ENCODE data around the gene NOTCH3. TPM values are rescaled to one million over a fixed set of nuclear protein-coding genes. Genes with fewer than 3 reads are reported as not detected.

The NOTCH3 gene
- total RNA-seq, 1 experiment from 2014 or later: 153 TPM

GRCh38 chr19:15125232-15126067, 75.3 kb downstream of the NOTCH3 start (continued):
- no peak for TF ChIP-seq IRF1 (CRISPR knock-in tag; IDR thresholded peaks at IDR 0.05)
- TF ChIP-seq ETV6 (CRISPR knock-in tag; IDR thresholded peaks at IDR 0.05): 0 out of 2 replicates have a peak, but pooled peaks have one; percentile 46
- TF ChIP-seq ZMAT4 (CRISPR knock-in tag; IDR thresholded peaks at IDR 0.05): no peak
- peak; percentile 96; the same call in 1 of the 2 replicates for TF ChIP-seq MYBL2 (CRISPR knock-in tag; IDR thresholded peaks at IDR 0.05)
- TF ChIP-seq ESRRA (CRISPR knock-in tag; IDR thresholded peaks at IDR 0.05; ENCODE audit: borderline replicate concordance): no peak
- no peak for TF ChIP-seq E2F1 (CRISPR knock-in tag; IDR thresholded peaks at IDR 0.05)
- no peak for TF ChIP-seq PREB (CRISPR knock-in tag; IDR thresholded peaks at IDR 0.05; ENCODE audit: borderline replicate concordance)
- TF ChIP-seq RELA (CRISPR knock-in tag; IDR thresholded peaks at IDR 0.05; ENCODE audit: borderline replicate concordance): no peak
- no peak for TF ChIP-seq OVOL2 (CRISPR knock-in tag; IDR thresholded peaks at IDR 0.05; ENCODE audit: borderline replicate concordance)
- TF ChIP-seq RORB (CRISPR knock-in tag; IDR thresholded peaks at IDR 0.05): no peak
- TF ChIP-seq ZNF532 (CRISPR knock-in tag; IDR thresholded peaks at IDR 0.05; ENCODE audit: borderline replicate concordance): no peak
- 0 out of 2 replicates have a peak, but pooled peaks have one; percentile 26 for TF ChIP-seq TEAD4 (CRISPR knock-in tag; IDR thresholded peaks at IDR 0.05)
- TF ChIP-seq GABPB1 (CRISPR knock-in tag; IDR thresholded peaks at IDR 0.05): peak; percentile 68; the same call in 1 of the 2 replicates
- TF ChIP-seq CDX4 (CRISPR knock-in tag; IDR thresholded peaks at IDR 0.05; ENCODE audit: borderline replicate concordance): no peak
- no peak for TF ChIP-seq ZNF121 (CRISPR knock-in tag; IDR thresholded peaks at IDR 0.05)
- TF ChIP-seq JUN (CRISPR knock-in tag; IDR thresholded peaks at IDR 0.05): no peak
- TF ChIP-seq NR3C1 (CRISPR knock-in tag; conservative IDR thresholded peaks at IDR 0.05; ENCODE audit: low read depth): no peak

Data from WTC11 (cell line).